SK-N-SH treated with all-trans-retinoic acid at 6 μM for 48 hours (cell line): Measurements from ENCODE around the gene IMMP2L.

Experiments used
- ISL1 ChIP-seq: fragments of 250-450 bp; sonication (Bioruptor Pico); IDR thresholded peaks from 2 replicates; pipeline ENCODE4 v2.1.2; 2022; ENCODE audit warnings: mild to moderate bottlenecking, moderate library complexity
- PATZ1 ChIP-seq: fragments of 250-450 bp; sonication (Bioruptor Pico); IDR thresholded peaks from 2 replicates; pipeline ENCODE4 v1.8.0; 2020; ENCODE audit warnings: mild to moderate bottlenecking, moderate library complexity, borderline replicate concordance
- TOX ChIP-seq: fragments of 250-450 bp; sonication (Bioruptor Pico); IDR thresholded peaks from 2 replicates; pipeline ENCODE4 v1.8.0; 2021; ENCODE audit warnings: mild to moderate bottlenecking, moderate library complexity, borderline replicate concordance
- ZC3H10 ChIP-seq: fragments of 250-450 bp; sonication (Bioruptor Pico); IDR thresholded peaks from 2 replicates; pipeline ENCODE4 v1.5.1; 2021; ENCODE audit warnings: mild to moderate bottlenecking, moderate library complexity
- ZFP30 ChIP-seq: fragments of 450-650 bp; formaldehyde crosslinking; IDR thresholded peaks from 2 replicates; pipeline ENCODE4 v1.5.0; 2022; ENCODE audit warnings: mild to moderate bottlenecking, moderate library complexity
- ZNF565 ChIP-seq: fragments of 450-650 bp; formaldehyde crosslinking; conservative IDR thresholded peaks from 2 replicates; pipeline ENCODE4 v1.5.0; 2020; ENCODE audit warnings: low read depth, mild to moderate bottlenecking, moderate library complexity
- TF ChIP-seq, protein P1 (sequence below): fragments of 250-450 bp; sonication (Bioruptor Pico); IDR thresholded peaks from 2 replicates; pipeline ENCODE4 v1.5.1; 2020; ENCODE audit warnings: low read depth, mild to moderate bottlenecking, moderate library complexity

DNA sequence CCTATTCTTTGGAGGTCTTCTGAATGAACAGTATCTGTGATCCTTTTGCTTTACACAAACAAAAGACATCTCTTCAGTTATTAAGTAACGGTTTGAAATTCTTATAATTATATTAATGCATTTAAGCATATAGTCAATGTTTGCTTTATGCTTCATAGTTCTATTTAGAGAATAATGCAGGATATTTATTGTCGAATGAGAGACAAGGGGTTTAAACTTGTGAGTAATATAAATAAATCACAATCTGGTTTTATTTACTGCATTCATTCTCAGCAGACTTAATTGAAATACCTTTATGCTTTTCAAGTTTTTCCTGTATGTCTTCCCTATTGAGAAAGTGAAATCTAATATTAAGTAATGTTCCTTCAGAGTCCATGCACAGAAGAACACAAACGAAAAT lies 620.9 kb downstream of the IMMP2L start:
- TF ChIP-seq, protein P1, sequence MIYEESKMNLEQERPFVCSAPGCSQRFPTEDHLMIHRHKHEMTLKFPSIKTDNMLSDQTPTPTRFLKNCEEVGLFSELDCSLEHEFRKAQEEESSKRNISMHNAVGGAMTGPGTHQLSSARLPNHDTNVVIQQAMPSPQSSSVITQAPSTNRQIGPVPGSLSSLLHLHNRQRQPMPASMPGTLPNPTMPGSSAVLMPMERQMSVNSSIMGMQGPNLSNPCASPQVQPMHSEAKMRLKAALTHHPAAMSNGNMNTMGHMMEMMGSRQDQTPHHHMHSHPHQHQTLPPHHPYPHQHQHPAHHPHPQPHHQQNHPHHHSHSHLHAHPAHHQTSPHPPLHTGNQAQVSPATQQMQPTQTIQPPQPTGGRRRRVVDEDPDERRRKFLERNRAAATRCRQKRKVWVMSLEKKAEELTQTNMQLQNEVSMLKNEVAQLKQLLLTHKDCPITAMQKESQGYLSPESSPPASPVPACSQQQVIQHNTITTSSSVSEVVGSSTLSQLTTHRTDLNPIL (CRISPR knock-in tag): no peak
- TF ChIP-seq PATZ1: no peak
- no peak for TF ChIP-seq TOX (CRISPR knock-in tag)
- TF ChIP-seq ZC3H10: no peak
- no peak for TF ChIP-seq ZNF565 (CRISPR knock-in tag)
- no peak for TF ChIP-seq ZFP30 (CRISPR knock-in tag)
- no peak for TF ChIP-seq ISL1 (CRISPR knock-in tag)
